ENCODE data around the gene CDK9. TPM values are rescaled to one million over a fixed set of nuclear protein-coding genes. Genes with fewer than 3 reads are reported as not detected.

The CDK9 gene
- total RNA-seq, 3 donors from 2014 or later (not counting 1 experiment from before 2014, with no cell fraction given), result 181 to 207 (median 188) TPM

DNA sequence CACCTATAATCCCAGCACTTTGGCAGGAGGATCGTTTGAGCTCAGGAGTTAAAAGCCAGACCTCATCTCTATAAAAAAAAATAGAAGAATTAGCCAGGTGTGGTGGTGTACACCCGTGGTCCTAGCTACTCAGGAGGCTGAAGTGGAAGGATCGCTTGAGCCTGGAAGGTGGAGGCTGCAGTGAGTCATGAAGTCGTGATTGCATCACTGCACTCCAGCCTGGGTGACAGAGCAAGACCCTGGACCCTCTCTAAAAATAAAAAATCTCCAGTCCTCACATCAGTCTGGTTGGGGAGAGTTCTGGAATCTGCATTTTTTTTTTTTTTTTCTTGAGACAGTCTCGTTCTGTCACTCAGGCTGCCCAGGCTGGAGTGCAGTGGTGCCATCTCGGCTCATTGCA is 26.2 kb downstream of the CDK9 start:
- no peak for DNase-seq
- TF ChIP-seq CTCF (IDR thresholded peaks at IDR 0.05), result no peak
- no peak for ATAC-seq
- intact Hi-C loops (cut with micrococcal nuclease), result no loop called here
- Histone ChIP-seq H3K9me3 (ENCODE audit: control insufficient read depth, insufficient read depth, low read length) (no peaks in the 10 kb centered on the region), H3K27me3 (ENCODE audit: control insufficient read depth, insufficient read depth, low read length) (no peaks in the 10 kb centered on the region), H3K27ac (ENCODE audit: low read length) (no peak overlapping the region), H3K4me3 (ENCODE audit: low read length) (no peak overlapping the region), H3K4me1 (ENCODE audit: control insufficient read depth, insufficient read depth, low read length) (peaks cover 4% of the 10 kb centered on the region), H3K36me3 (ENCODE audit: control insufficient read depth, insufficient read depth, low read length) (peaks cover 59% of the 10 kb centered on the region)
- Mint-ChIP-seq H3K4me3 (no peak overlapping the region), H3K27ac (no peak overlapping the region), H3K4me1 (no peaks in the 10 kb centered on the region), H3K9me3 (no peaks in the 10 kb centered on the region), H3K27me3 (ENCODE audit: low read depth in 2 of 2) (no peaks in the 10 kb centered on the region), H3K36me3 (no peaks in the 10 kb centered on the region)
- 97% methylated on average over 5 of the region's 6 CpGs for WGBS (ENCODE audit: insufficient coverage)

- Histone ChIP-seq H3K27ac (ENCODE audit: low read length) (no peak overlapping the region), H3K27me3 (ENCODE audit: control insufficient read depth, insufficient read depth, low read length) (no peaks in the 10 kb centered on the region), H3K4me3 (ENCODE audit: low read length) (no peak overlapping the region), H3K9me3 (ENCODE audit: control insufficient read depth, insufficient read depth, low read length) (no peaks in the 10 kb centered on the region), H3K4me1 (ENCODE audit: control insufficient read depth, insufficient read depth, low read length) (peaks cover 4% of the 10 kb centered on the region), H3K36me3 (ENCODE audit: control insufficient read depth, insufficient read depth, low read length) (peaks cover 58% of the 10 kb centered on the region)
- Mint-ChIP-seq H3K27me3 (ENCODE audit: low read depth in 2 of 2) (no peaks in the 10 kb centered on the region), H3K4me3 (no peak overlapping the region), H3K27ac (no peak overlapping the region), H3K9me3 (no peaks in the 10 kb centered on the region), H3K36me3 (no peaks in the 10 kb centered on the region), H3K4me1 (no peaks in the 10 kb centered on the region)
- intact Hi-C loops (cut with micrococcal nuclease), result no loop called here
- no peak for ATAC-seq
- 97% methylated on average over 19 of the region's 19 CpGs for whole genome bisulfite sequencing (ENCODE audit: insufficient coverage)
- no peak for DNase-seq
- TF ChIP-seq CTCF (IDR thresholded peaks at IDR 0.05), result no peak
Measured at GRCh38 chr9:127812936-127813675, 27.3 kb downstream of the CDK9 start.

- Histone ChIP-seq H3K4me3 (ENCODE audit: low read length) (no peak overlapping the region), H3K4me1 (ENCODE audit: control insufficient read depth, insufficient read depth, low read length) (peaks cover 4% of the 10 kb centered on the region), H3K27me3 (ENCODE audit: control insufficient read depth, insufficient read depth, low read length) (no peaks in the 10 kb centered on the region), H3K27ac (ENCODE audit: low read length) (no peak overlapping the region), H3K9me3 (ENCODE audit: control insufficient read depth, insufficient read depth, low read length) (no peaks in the 10 kb centered on the region), H3K36me3 (ENCODE audit: control insufficient read depth, insufficient read depth, low read length) (peaks cover 52% of the 10 kb centered on the region)
- intact Hi-C loops (cut with micrococcal nuclease), result no loop called here
- H3K36me3 Mint-ChIP-seq, result no peaks in the 10 kb centered on the region
- no peak for TF ChIP-seq CTCF (IDR thresholded peaks at IDR 0.05)
- no peak for DNase-seq
- no peaks in the 10 kb centered on the region for H3K4me1 Mint-ChIP-seq
- H3K27me3 Mint-ChIP-seq (ENCODE audit: low read depth in 2 of 2), result no peaks in the 10 kb centered on the region
- no peaks in the 10 kb centered on the region for H3K9me3 Mint-ChIP-seq
- WGBS (ENCODE audit: insufficient coverage), result 97% methylated on average over 9 of the region's 9 CpGs
- H3K27ac Mint-ChIP-seq, result no peak overlapping the region
- ATAC-seq, result no peak
- H3K4me3 Mint-ChIP-seq, result no peak overlapping the region
Measured at GRCh38 chr9:127813686-127814226, 27.9 kb downstream of the CDK9 start.
